Measurements from ENCODE around the gene KAT5.
A peak's percentile ranks its signal among the peaks of the same experiment; 100 is the strongest.
"Not testable (repeated sequence)": the region's sequence is repeated elsewhere in the genome, so short reads cannot be mapped to it uniquely, and the experiment has no call there.

Gene KAT5

DNA sequence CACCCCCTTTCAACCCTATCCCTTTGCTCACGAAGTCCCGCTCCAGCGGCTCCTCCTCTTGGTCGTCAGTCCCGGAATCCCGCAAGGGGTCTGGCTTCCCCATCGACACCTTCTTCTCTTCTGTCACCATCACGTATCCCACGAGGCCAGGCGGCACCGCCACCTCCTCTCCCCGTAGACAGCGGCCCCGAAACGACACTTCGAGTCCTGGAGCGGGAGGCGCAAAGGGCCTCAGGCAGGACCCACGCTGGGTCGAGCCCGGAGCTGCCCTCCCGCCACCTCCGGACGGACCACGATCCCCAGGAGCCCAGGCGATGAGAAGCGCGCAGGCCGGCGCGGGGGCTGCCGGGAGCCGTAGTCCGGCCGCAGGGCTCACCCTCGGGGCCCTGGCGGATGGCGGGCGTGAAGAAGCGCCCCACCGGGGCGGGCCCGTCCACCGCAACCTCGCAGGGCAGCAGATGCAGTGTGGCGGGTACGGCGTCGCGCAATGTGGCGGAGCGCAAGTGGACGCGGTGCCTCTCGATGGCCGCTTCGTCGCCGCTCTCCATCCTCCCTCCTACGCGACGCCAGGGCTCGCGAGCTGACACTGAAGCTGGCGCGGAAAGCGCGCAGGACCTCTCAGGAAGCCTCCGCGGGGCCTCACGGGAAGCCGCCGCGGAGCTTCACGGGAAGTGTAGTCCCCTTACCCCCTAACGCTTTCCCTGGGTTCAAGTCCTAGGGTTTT, 8.3 kb downstream of the KAT5 start, which contains the start of gene RNASEH2C:
TSS of gene RNASEH2C (minus strand) at position 588 of the 724 bp plus-strand sequence. CDS start at position 548, 40 bp downstream.
- Histone ChIP-seq H3K56ac (ENCODE audit: low read length) (peak within 1 kb of the TSS; percentile 98), H3K4me1 (ENCODE audit: control insufficient read depth, low read depth, low read length) (no peaks in the 10 kb centered on the region), H2BK5ac (ENCODE audit: low read length) (peak within 1 kb of the TSS; percentile 61), H4K8ac (ENCODE audit: low read depth, low read length) (no peak within 1 kb of the TSS), H3K9ac (ENCODE audit: low read length) (peak within 1 kb of the TSS; percentile 90), H3K4me3 (ENCODE audit: low read length) (peak within 1 kb of the TSS; percentile 94), H2AK5ac (ENCODE audit: low read length) (no peak within 1 kb of the TSS), H4K5ac (ENCODE audit: low read length) (no peak within 1 kb of the TSS), H3K27ac (ENCODE audit: low read depth, low read length) (peak within 1 kb of the TSS; percentile 39), H3K79me1 (ENCODE audit: low read length) (peaks cover 9% of the 10 kb centered on the region), H3K27me3 (ENCODE audit: insufficient read depth, low read length, poor library complexity) (no peaks in the 10 kb centered on the region), H3K18ac (ENCODE audit: low read length) (no peak within 1 kb of the TSS), H3K23ac (ENCODE audit: low read length) (peak within 1 kb of the TSS; percentile 15), H3K36me3 (ENCODE audit: control insufficient read depth, insufficient read depth, low read length) (peaks cover 12% of the 10 kb centered on the region), H2BK15ac (replicated peaks; ENCODE audit: low read depth) (no peak within 1 kb of the TSS), H2BK120ac (ENCODE audit: low read depth, low read length) (no peak within 1 kb of the TSS), H3K79me2 (ENCODE audit: control insufficient read depth, insufficient read depth, low read length) (peaks cover 9% of the 10 kb centered on the region), H3K4ac (ENCODE audit: low read depth, low read length) (no peak within 1 kb of the TSS), H3K4me2 (ENCODE audit: low read length) (peak within 1 kb of the TSS; percentile 91)
- DNase-seq = peak; percentile 92
- no CpG with 5 or more reads among the region's 76 CpGs for WGBS (ENCODE audit: extremely low coverage, insufficient coverage, low lambda C conversion rate)

DNA sequence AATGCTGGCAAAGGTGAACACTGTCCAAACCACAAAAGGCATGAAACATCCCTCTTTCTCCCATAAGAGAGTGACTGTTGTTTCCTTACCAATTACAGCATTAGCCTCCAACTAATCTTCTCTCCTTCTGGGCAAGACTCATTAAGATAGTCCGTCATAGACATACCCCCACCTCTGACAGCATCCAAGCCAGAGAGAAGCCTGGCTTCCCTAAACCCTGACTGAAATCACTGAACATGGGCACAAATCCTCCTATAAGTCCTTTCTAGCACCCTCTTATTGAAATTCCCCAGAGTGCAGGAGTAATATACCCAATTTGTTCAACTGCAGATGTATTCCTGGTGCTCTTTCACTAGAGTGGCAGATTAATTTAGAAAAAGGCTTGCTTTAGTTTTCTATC, 10.2 kb downstream of the KAT5 start:
- WGBS (ENCODE audit: extremely low coverage, insufficient coverage, low lambda C conversion rate) = no CpG with 5 or more reads among the region's 1 CpG
- peaks cover 2% of the 10 kb centered on the region for H3K36me3 ChIP-seq (ENCODE audit: control insufficient read depth, insufficient read depth, low read length)
- H2BK5ac ChIP-seq (ENCODE audit: low read length) = no peak overlapping the region
- no peak overlapping the region for H3K4me3 ChIP-seq (ENCODE audit: low read length)
- H4K5ac ChIP-seq (ENCODE audit: low read length) = no peak overlapping the region
- H3K9ac ChIP-seq (ENCODE audit: low read length) = no peak overlapping the region
- H2AK5ac ChIP-seq (ENCODE audit: low read length) = no peak overlapping the region
- H3K79me1 ChIP-seq (ENCODE audit: low read length) = peaks cover 9% of the 10 kb centered on the region
- H3K4me2 ChIP-seq (ENCODE audit: low read length) = no peak overlapping the region
- H2BK120ac ChIP-seq (ENCODE audit: low read depth, low read length) = no peak overlapping the region
- no peak overlapping the region for H4K8ac ChIP-seq (ENCODE audit: low read depth, low read length)
- no peaks in the 10 kb centered on the region for H3K27me3 ChIP-seq (ENCODE audit: insufficient read depth, low read length, poor library complexity)
- H3K27ac ChIP-seq (ENCODE audit: low read depth, low read length) = no peak overlapping the region
- no peaks in the 10 kb centered on the region for H3K4me1 ChIP-seq (ENCODE audit: control insufficient read depth, low read depth, low read length)
- no peak overlapping the region for H2BK15ac ChIP-seq (replicated peaks; ENCODE audit: low read depth)
- no peak overlapping the region for H3K23ac ChIP-seq (ENCODE audit: low read length)
- H3K56ac ChIP-seq (ENCODE audit: low read length) = no peak overlapping the region
- H3K4ac ChIP-seq (ENCODE audit: low read depth, low read length) = no peak overlapping the region
- DNase-seq = no peak
- peaks cover 9% of the 10 kb centered on the region for H3K79me2 ChIP-seq (ENCODE audit: control insufficient read depth, insufficient read depth, low read length)
- H3K18ac ChIP-seq (ENCODE audit: low read length) = no peak overlapping the region

DNA sequence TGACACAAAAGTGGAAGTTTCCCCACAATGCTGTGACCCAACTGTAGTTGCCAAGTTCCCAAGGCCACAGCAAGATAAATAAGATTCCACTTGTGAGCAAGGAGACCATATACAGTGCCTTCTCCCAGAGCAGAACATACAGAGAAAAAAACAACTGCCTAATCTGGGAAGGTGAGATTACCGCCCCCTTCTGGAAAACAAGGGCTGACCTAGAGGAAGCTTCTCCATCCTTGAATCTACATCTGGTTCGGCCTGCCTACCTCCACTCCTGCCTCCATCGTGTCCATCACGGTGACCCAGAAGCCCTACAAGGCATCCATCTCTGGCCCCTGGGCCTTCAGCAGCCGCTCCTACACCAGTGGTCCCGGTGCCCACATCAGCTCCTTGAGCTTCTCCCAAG, 14.6 kb downstream of the KAT5 start:
- no peak overlapping the region for H2AK5ac ChIP-seq (ENCODE audit: low read length)
- no peak overlapping the region for H3K18ac ChIP-seq (ENCODE audit: low read length)
- H3K27me3 ChIP-seq (ENCODE audit: insufficient read depth, low read length, poor library complexity) = no peaks in the 10 kb centered on the region
- H3K36me3 ChIP-seq (ENCODE audit: control insufficient read depth, insufficient read depth, low read length) = no peaks in the 10 kb centered on the region
- WGBS (ENCODE audit: extremely low coverage, insufficient coverage, low lambda C conversion rate) = no CpG with 5 or more reads among the region's 6 CpGs
- no peaks in the 10 kb centered on the region for H3K4me1 ChIP-seq (ENCODE audit: control insufficient read depth, low read depth, low read length)
- H2BK15ac ChIP-seq (replicated peaks; ENCODE audit: low read depth) = no peak overlapping the region
- DNase-seq = peak; percentile 29
- no peak overlapping the region for H3K27ac ChIP-seq (ENCODE audit: low read depth, low read length)
- H4K8ac ChIP-seq (ENCODE audit: low read depth, low read length) = no peak overlapping the region
- H3K4me2 ChIP-seq (ENCODE audit: low read length) = no peak overlapping the region
- no peak overlapping the region for H3K9ac ChIP-seq (ENCODE audit: low read length)
- H3K79me1 ChIP-seq (ENCODE audit: low read length) = no peaks in the 10 kb centered on the region
- no peak overlapping the region for H4K5ac ChIP-seq (ENCODE audit: low read length)
- H2BK5ac ChIP-seq (ENCODE audit: low read length) = no peak overlapping the region
- no peak overlapping the region for H2BK120ac ChIP-seq (ENCODE audit: low read depth, low read length)
- no peak overlapping the region for H3K23ac ChIP-seq (ENCODE audit: low read length)
- no peak overlapping the region for H3K56ac ChIP-seq (ENCODE audit: low read length)
- no peaks in the 10 kb centered on the region for H3K79me2 ChIP-seq (ENCODE audit: control insufficient read depth, insufficient read depth, low read length)
- no peak overlapping the region for H3K4me3 ChIP-seq (ENCODE audit: low read length)
- H3K4ac ChIP-seq (ENCODE audit: low read depth, low read length) = no peak overlapping the region

DNA sequence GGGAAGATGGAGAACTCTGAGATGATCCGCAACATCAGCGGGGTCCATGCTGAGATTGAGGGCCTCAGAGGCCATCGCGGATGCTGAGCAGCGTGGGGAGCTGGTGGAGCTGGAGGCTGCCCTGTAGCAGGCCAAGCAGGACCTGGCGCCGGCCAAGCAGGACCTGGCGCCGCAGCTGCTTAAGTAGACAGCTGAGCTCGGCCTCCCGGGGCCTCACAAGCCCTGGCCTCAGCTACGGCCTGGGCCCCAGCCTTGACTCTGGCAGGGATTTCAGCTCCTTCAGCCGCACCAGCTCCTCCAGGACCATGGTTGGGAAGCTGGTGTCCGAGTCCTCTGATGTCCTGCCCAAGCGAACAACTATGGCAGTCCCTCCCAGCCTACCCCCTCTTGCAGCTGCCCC, 15.8 kb downstream of the KAT5 start:
- no peak overlapping the region for H3K23ac ChIP-seq (ENCODE audit: low read length)
- no peaks in the 10 kb centered on the region for H3K36me3 ChIP-seq (ENCODE audit: control insufficient read depth, insufficient read depth, low read length)
- no peaks in the 10 kb centered on the region for H3K79me2 ChIP-seq (ENCODE audit: control insufficient read depth, insufficient read depth, low read length)
- DNase-seq = no peak
- H3K27me3 ChIP-seq (ENCODE audit: insufficient read depth, low read length, poor library complexity) = no peaks in the 10 kb centered on the region
- no peak overlapping the region for H2BK5ac ChIP-seq (ENCODE audit: low read length)
- no peak overlapping the region for H2AK5ac ChIP-seq (ENCODE audit: low read length)
- no peaks in the 10 kb centered on the region for H3K79me1 ChIP-seq (ENCODE audit: low read length)
- H3K56ac ChIP-seq (ENCODE audit: low read length) = no peak overlapping the region
- no peak overlapping the region for H3K4ac ChIP-seq (ENCODE audit: low read depth, low read length)
- H4K5ac ChIP-seq (ENCODE audit: low read length) = no peak overlapping the region
- H2BK120ac ChIP-seq (ENCODE audit: low read depth, low read length) = no peak overlapping the region
- no peak overlapping the region for H3K4me2 ChIP-seq (ENCODE audit: low read length)
- no peaks in the 10 kb centered on the region for H3K4me1 ChIP-seq (ENCODE audit: control insufficient read depth, low read depth, low read length)
- WGBS (ENCODE audit: extremely low coverage, insufficient coverage, low lambda C conversion rate) = no CpG with 5 or more reads among the region's 15 CpGs
- no peak overlapping the region for H3K27ac ChIP-seq (ENCODE audit: low read depth, low read length)
- no peak overlapping the region for H2BK15ac ChIP-seq (replicated peaks; ENCODE audit: low read depth)
- H4K8ac ChIP-seq (ENCODE audit: low read depth, low read length) = no peak overlapping the region
- no peak overlapping the region for H3K18ac ChIP-seq (ENCODE audit: low read length)
- no peak overlapping the region for H3K9ac ChIP-seq (ENCODE audit: low read length)
- H3K4me3 ChIP-seq (ENCODE audit: low read length) = no peak overlapping the region

GRCh38 chr11:65730461-65730860, 18.4 kb downstream of the KAT5 start:
- no peak overlapping the region for H4K8ac ChIP-seq (ENCODE audit: low read depth, low read length)
- no peaks in the 10 kb centered on the region for H3K79me2 ChIP-seq (ENCODE audit: control insufficient read depth, insufficient read depth, low read length)
- no peak overlapping the region for H2BK5ac ChIP-seq (ENCODE audit: low read length)
- H3K9ac ChIP-seq (ENCODE audit: low read length) = no peak overlapping the region
- no peak overlapping the region for H3K23ac ChIP-seq (ENCODE audit: low read length)
- no peak overlapping the region for H4K5ac ChIP-seq (ENCODE audit: low read length)
- H3K27ac ChIP-seq (ENCODE audit: low read depth, low read length) = no peak overlapping the region
- H3K4ac ChIP-seq (ENCODE audit: low read depth, low read length) = no peak overlapping the region
- no peak overlapping the region for H2AK5ac ChIP-seq (ENCODE audit: low read length)
- no CpG with 5 or more reads among the region's 5 CpGs for WGBS (ENCODE audit: extremely low coverage, insufficient coverage, low lambda C conversion rate)
- H3K4me3 ChIP-seq (ENCODE audit: low read length) = no peak overlapping the region
- DNase-seq = no peak
- H3K4me1 ChIP-seq (ENCODE audit: control insufficient read depth, low read depth, low read length) = no peaks in the 10 kb centered on the region
- H3K56ac ChIP-seq (ENCODE audit: low read length) = no peak overlapping the region
- no peak overlapping the region for H3K4me2 ChIP-seq (ENCODE audit: low read length)
- H2BK120ac ChIP-seq (ENCODE audit: low read depth, low read length) = no peak overlapping the region
- H3K18ac ChIP-seq (ENCODE audit: low read length) = no peak overlapping the region
- no peaks in the 10 kb centered on the region for H3K27me3 ChIP-seq (ENCODE audit: insufficient read depth, low read length, poor library complexity)
- no peaks in the 10 kb centered on the region for H3K36me3 ChIP-seq (ENCODE audit: control insufficient read depth, insufficient read depth, low read length)
- no peaks in the 10 kb centered on the region for H3K79me1 ChIP-seq (ENCODE audit: low read length)
- H2BK15ac ChIP-seq (replicated peaks; ENCODE audit: low read depth) = no peak overlapping the region

DNA sequence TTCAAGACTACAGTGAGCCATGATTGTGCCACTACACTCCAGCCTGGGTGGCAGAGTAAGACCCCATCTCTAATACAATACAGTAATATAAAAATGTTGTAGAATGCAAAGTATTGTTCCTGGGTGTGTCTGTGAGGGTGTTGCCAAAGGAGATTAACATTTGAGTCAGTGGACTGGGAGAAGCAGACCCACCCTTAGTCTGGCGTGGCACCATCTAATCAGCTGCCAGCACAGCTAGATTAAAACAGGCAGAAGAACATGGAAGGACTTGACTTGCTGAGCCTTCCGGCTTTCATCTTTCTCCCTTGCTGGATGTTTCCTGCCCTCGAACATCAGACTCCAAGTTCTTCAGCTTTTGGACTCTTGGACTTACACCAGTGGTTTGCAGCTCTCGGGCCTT, 23.1 kb downstream of the KAT5 start:
- no CpG with 5 or more reads among the region's 4 CpGs for WGBS (ENCODE audit: extremely low coverage, insufficient coverage, low lambda C conversion rate)
- H3K9ac ChIP-seq (ENCODE audit: low read length); H3K4ac ChIP-seq (ENCODE audit: low read depth, low read length); H3K27ac ChIP-seq (ENCODE audit: low read depth, low read length); H3K27me3 ChIP-seq (ENCODE audit: insufficient read depth, low read length, poor library complexity); H3K36me3 ChIP-seq (ENCODE audit: control insufficient read depth, insufficient read depth, low read length); H3K79me1 ChIP-seq (ENCODE audit: low read length); H2BK15ac ChIP-seq (replicated peaks; ENCODE audit: low read depth); H4K8ac ChIP-seq (ENCODE audit: low read depth, low read length); H3K23ac ChIP-seq (ENCODE audit: low read length); H3K4me2 ChIP-seq (ENCODE audit: low read length); H3K4me1 ChIP-seq (ENCODE audit: control insufficient read depth, low read depth, low read length); H2AK5ac ChIP-seq (ENCODE audit: low read length); H2BK120ac ChIP-seq (ENCODE audit: low read depth, low read length); H2BK5ac ChIP-seq (ENCODE audit: low read length); H3K4me3 ChIP-seq (ENCODE audit: low read length); H3K79me2 ChIP-seq (ENCODE audit: control insufficient read depth, insufficient read depth, low read length); H3K18ac ChIP-seq (ENCODE audit: low read length); H3K56ac ChIP-seq (ENCODE audit: low read length); DNase-seq; H4K5ac ChIP-seq (ENCODE audit: low read length): not testable (repeated sequence)

Data from mesendoderm (in vitro differentiated cells).